ENCODE measurements around the gene SHKBP1. TPM values are rescaled to one million over a fixed set of nuclear protein-coding genes. Genes with fewer than 3 reads are reported as not detected.
A peak's percentile ranks its signal among the peaks of the same experiment; 100 is the strongest.

SHKBP1 gene
- total and polyA plus RNA-seq, 9 of the 15 experiments (the other 6 are each of a cell fraction or from before 2014, with no cell fraction given), result 1.2 to 58.1 (median 22.3) TPM

DNA sequence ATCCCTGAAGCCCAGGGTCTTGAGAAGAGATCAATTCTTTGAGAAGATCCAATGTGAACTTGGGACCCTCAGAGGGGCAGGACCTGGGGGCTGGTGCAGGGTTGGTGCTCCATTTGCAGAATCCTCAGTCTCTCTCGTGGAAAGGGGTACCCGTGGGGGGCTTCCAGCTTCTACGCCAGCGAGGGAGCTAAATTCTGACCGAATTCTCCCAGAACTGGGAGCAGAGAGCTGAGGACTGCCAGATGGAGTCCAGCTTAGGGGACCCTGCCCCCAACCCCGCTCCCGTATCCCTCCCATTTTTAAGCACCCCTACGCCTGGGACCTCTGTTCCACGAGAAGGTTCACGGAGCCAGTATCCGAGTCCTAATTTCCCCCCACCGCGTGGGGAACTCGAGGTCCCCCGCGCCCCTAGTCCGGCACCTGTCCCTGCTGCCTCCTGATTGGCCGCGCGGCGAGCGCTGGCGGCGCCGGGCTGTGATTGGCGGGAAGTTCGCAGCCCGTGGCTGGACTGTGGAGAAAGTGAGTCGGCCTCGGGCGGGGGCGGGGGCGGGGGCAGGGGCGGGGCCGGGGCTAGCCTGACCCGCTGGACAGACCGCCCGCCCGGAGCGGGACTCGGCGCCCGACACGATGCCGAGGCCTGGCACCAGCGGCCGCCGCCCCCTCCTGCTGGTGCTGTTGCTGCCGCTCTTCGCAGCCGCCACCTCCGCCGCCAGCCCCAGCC is 20.1 kb downstream of the SHKBP1 start (continued):
- 0 out of 2 replicates have a peak, but pooled peaks have one; percentile 32 for TF ChIP-seq JUND (IDR thresholded peaks at IDR 0.05; ENCODE audit: borderline replicate concordance, low read depth, low read length)
- TF ChIP-seq JUND (tag; IDR thresholded peaks at IDR 0.05; ENCODE audit: borderline replicate concordance, low read depth, low read length), result no peak
- no peak for TF ChIP-seq GTF3C2 (IDR thresholded peaks at IDR 0.05; ENCODE audit: borderline replicate concordance, extremely low read depth, insufficient read length)
- no peak for TF ChIP-seq DDX20 (tag; IDR thresholded peaks at IDR 0.05; ENCODE audit: low read depth)
- no peak for TF ChIP-seq POLR2B (IDR thresholded peaks at IDR 0.05; ENCODE audit: low read depth, partially characterized antibody)
- peak in 1 of 2 experiments; percentile 25; a peak in 1 of 4 replicates for TF ChIP-seq SIN3A (IDR thresholded peaks at IDR 0.05; ENCODE audit: borderline replicate concordance in 2 of 2, control insufficient read depth in 1 of 2, low read depth in 2 of 2, low read length in 2 of 2)
- TF ChIP-seq THAP12 (CRISPR knock-in tag; IDR thresholded peaks at IDR 0.05), result no peak
- TF ChIP-seq CHD4 (IDR thresholded peaks at IDR 0.05; ENCODE audit: insufficient read depth, insufficient replicate concordance, low read depth, low read length, poor library complexity, severe bottlenecking), result no peak
- TF ChIP-seq ZBTB7A (IDR thresholded peaks at IDR 0.05; ENCODE audit: borderline replicate concordance, control insufficient read depth, low read depth, low read length), result peak; percentile 45; the same call in 1 of the 2 replicates
- TF ChIP-seq MEF2A (IDR thresholded peaks at IDR 0.05; ENCODE audit: control insufficient read depth, low read depth, low read length), result no peak
- TF ChIP-seq ARID4B (CRISPR knock-in tag; IDR thresholded peaks at IDR 0.05), result peak; percentile 32; the same call in 1 of the 2 replicates
- TF ChIP-seq FOXP1 (CRISPR knock-in tag; IDR thresholded peaks at IDR 0.05), result peak; percentile 86
- TF ChIP-seq RB1 (IDR thresholded peaks at IDR 0.05; ENCODE audit: low read depth), result 0 out of 2 replicates have a peak, but pooled peaks have one; percentile 21

Measured in K562 (cell line).